OCI-LY1 (cell line): ENCODE measurements around the gene BMPR2.

Source experiments
- CTCF ChIP-seq: fragments of 200-600 bp; sonication (generic), shearing (Covaris generic); IDR thresholded peaks from 2 replicates; pipeline ENCODE4 v1.5.1; 2017; ENCODE audit warnings: mild to moderate bottlenecking, antibody characterized with exemption, low read length, moderate library complexity, mixed read lengths
- EZH2 ChIP-seq: fragments of 200-600 bp; sonication (generic), shearing (Covaris generic); IDR thresholded peaks from 2 replicates; pipeline ENCODE4 v1.8.0; 2017; ENCODE audit warnings: borderline replicate concordance, mixed run types, mild to moderate bottlenecking, antibody characterized with exemption, low read length, moderate library complexity, mixed read lengths

DNA sequence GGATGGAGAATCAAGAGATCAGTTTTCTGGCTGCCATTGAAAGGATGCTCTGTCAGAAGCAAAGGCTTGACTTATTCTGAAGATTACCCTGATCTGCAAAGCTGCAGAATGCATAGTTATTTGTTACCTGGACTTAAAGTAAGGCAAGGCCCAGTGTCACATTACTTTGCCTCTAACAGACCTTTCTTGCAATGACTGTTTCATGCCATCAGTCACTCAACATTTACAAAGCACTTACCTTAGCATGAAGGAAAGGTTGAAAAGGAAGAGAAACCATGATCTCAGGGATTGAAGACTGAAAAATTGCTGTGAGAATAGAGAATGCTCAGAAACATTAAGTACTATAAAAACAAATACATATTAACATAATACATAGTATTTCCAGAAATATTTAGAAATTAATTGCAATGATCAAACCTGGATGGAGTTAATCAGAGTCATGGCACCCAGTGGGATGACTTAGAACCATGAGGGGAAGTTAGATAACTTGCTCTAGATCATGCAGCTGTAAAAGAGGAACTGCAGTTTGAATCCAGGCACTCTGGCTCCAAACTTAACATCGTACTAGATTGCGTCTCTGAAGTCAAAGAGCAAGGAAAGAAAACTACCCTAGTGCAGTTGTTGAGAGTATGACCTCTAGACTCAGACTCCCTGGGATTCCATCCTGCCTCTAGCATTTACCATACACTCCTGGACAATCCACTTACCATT lies 232.2 kb downstream of the BMPR2 start:
- TF ChIP-seq EZH2 (no peak), CTCF (no peak)
